Memory B cell (primary cell): ENCODE results near the gene DNAJA2.
"Not testable (repeated sequence)": the region's sequence is repeated elsewhere in the genome, so short reads cannot be mapped to it uniquely, and the experiment has no call there.

Experiments
- ATAC-seq: fragments of 150-1000 bp; cut with Tn5 transposase; 2 replicates; pipeline ENCODE4 v1.10.0; 2021; ENCODE audit warnings: low read depth, mild to moderate bottlenecking, moderate library complexity
- DNase-seq, 2 donors: peaks; one replicate each; pipeline ENCODE4 v3.0.0; 2022; ENCODE audit warnings: low spot score in 2 of 2
- H3K27ac Mint-ChIP-seq: one replicate; pipeline ENCODE4 v1.8.0; 2022; ENCODE audit warnings: mild to moderate bottlenecking, moderate library complexity, mixed read lengths
- H3K27me3 Mint-ChIP-seq: one replicate; pipeline ENCODE4 v1.8.0; 2022; ENCODE audit warnings: mixed read lengths
- H3K36me3 Mint-ChIP-seq: one replicate; pipeline ENCODE4 v1.8.0; 2022; ENCODE audit warnings: mild to moderate bottlenecking, mixed read lengths
- H3K4me1 Mint-ChIP-seq: one replicate; pipeline ENCODE4 v1.8.0; 2022; ENCODE audit warnings: mixed read lengths
- H3K4me3 Mint-ChIP-seq: one replicate; pipeline ENCODE4 v1.8.0; 2022; ENCODE audit warnings: mild to moderate bottlenecking, moderate library complexity, mixed read lengths
- H3K9me3 Mint-ChIP-seq: one replicate; pipeline ENCODE4 v1.8.0; 2022; ENCODE audit warnings: mixed read lengths

Gene DNAJA2

DNA sequence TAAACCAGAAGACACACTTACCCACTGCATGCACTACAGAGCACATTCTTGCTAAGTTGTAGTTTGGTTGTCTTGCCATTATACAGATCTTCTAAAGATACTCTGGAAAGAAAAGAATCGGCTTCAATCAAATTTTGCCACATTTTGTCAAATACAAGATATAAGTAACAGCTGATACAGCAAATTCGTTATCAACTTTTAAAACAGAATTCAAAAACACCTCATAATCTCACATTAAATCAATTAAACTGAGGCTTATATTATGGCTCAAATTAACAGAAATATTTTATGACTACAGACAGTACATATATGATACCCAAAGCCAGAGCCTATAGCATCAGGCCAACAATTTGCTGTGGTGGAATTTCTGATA, 5.4 kb downstream of the DNAJA2 start:
- no peaks in the 10 kb centered on the region for H3K27me3 Mint-ChIP-seq
- no peak overlapping the region for H3K27ac Mint-ChIP-seq

DNA sequence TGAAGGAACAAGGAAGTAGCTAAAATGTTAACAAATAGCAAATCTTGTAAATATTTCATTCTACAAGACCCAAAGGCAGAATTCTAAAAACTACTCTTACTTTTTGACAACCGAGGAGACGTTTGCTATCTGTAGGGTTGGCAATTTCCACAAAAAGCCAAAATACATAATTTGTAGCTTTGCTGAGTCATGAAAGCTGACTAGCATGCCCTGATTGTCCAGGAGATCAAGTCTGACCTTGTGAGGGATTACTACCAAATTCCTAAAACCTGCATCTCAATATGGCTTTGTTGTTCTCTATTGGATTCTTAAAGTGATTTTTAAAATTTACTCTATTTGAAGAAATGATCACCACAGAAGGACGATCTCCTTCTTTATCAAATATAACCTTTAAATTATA, 10.8 kb downstream of the DNAJA2 start:
- Mint-ChIP-seq H3K4me1 (peaks cover 13% of the 10 kb centered on the region), H3K9me3 (no peaks in the 10 kb centered on the region), H3K4me3 (no peak overlapping the region), H3K27ac (peak overlapping the region; percentile 86), H3K27me3 (no peaks in the 10 kb centered on the region), H3K36me3 (peaks cover 37% of the 10 kb centered on the region)
- DNase-seq (no peak), ATAC-seq (no peak)

More for the DNA sequence above, 5.4 kb downstream of the DNAJA2 start:
- Mint-ChIP-seq H3K4me3 (no peak overlapping the region), H3K4me1 (peaks cover 14% of the 10 kb centered on the region), H3K36me3 (peaks cover 25% of the 10 kb centered on the region), H3K9me3 (no peaks in the 10 kb centered on the region)
- DNase-seq (no peak), ATAC-seq (no peak)

DNA sequence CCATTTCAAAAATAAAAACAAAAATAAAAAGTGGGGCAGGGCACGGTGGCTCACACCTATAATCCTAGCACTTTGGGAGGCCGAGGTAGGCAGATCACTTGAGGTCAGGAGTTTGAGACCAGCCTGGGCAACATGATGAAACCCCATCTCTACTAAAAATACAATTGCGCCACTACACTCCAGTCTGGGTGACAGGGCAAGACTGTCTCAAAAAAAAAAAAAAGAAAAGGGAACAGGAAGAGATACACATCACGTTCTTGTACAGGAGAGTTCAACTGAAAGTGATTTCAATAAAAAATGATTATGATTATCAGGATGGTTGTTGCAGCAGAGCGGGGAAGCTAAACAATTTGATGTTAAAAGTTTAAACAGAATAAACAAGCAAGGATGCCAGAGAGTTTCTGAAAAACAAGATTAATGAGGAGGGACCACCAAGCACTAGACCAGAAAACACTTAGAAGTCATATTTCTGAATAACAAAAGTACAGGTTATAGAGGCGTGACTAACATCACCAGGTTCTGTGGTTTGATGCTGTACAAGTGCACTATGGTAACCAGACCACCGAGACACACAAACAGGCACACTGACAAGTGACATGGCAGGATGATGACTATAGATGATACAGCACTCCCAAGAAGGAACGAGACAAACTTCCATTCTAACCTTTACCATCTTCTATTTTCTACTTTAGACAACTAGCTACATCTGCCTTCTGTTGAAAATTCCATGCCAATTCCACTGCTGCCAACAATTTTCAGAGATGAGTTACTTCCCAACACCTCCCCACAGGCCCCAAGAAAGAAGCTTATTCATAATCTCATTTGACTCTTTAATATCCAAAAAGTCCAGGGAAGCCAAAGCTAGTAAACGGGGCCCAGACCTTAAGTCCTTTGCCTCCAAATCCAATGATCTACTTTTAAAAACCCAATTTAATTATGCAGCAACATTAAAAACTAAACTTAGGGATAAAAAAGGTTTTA, 11.8 kb downstream of the DNAJA2 start:
- Mint-ChIP-seq H3K27ac (peak overlapping the region; percentile 86), H3K4me3 (no peak overlapping the region), H3K27me3 (no peaks in the 10 kb centered on the region), H3K36me3 (peaks cover 31% of the 10 kb centered on the region), H3K4me1 (peaks cover 13% of the 10 kb centered on the region), H3K9me3 (no peaks in the 10 kb centered on the region)
- DNase-seq (no peak), ATAC-seq (peak; percentile 86)

DNA sequence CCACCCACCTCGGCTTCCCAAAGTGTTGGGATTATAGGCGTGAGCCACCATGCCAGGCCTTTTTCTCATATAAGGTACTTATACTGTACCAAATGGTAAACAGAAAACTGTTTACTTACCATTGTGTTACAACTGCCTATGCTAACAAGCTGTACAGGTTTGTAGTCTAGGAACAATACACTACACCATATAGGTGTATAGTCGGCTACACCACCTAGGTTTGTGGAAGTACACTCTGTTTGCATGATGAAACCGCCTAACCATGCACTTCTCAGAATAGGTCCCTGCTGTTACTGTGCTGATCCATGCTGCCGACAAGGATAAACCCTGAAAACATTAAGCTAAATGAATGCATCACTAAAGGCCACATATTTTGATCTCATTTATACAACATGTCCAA, 18.9 kb downstream of the DNAJA2 start:
- Mint-ChIP-seq H3K36me3 (peaks cover 14% of the 10 kb centered on the region), H3K9me3 (no peaks in the 10 kb centered on the region), H3K4me3 (no peak overlapping the region), H3K27me3 (no peaks in the 10 kb centered on the region), H3K4me1 (no peaks in the 10 kb centered on the region), H3K27ac (no peak overlapping the region)
- ATAC-seq, result no peak
- DNase-seq, result no peak

DNA sequence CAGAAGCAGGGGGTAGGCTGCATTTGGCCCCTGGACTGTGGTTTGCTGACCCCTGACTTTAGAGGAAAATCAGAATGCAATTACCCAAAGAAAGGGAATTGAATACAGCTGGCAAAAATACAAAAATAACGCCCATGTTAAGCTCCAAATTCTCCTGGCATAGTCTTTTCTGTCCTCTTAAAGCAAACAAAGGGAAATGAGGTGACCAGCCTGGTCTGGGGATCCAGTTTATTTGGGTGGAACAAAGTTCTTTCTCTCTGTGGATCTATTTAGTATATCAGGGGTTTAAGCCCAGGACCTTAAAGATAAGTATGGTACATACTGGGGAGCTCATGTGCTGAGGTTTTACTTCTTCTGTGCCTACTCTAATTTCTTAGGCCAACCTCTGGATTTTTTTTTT, 23.5 kb downstream of the DNAJA2 start:
- no peak for DNase-seq
- Mint-ChIP-seq H3K36me3 (peaks cover 4% of the 10 kb centered on the region), H3K9me3 (no peaks in the 10 kb centered on the region), H3K27ac (no peak overlapping the region), H3K4me1 (peaks cover 3% of the 10 kb centered on the region), H3K4me3 (no peak overlapping the region), H3K27me3 (no peaks in the 10 kb centered on the region)
- no peak for ATAC-seq

DNA sequence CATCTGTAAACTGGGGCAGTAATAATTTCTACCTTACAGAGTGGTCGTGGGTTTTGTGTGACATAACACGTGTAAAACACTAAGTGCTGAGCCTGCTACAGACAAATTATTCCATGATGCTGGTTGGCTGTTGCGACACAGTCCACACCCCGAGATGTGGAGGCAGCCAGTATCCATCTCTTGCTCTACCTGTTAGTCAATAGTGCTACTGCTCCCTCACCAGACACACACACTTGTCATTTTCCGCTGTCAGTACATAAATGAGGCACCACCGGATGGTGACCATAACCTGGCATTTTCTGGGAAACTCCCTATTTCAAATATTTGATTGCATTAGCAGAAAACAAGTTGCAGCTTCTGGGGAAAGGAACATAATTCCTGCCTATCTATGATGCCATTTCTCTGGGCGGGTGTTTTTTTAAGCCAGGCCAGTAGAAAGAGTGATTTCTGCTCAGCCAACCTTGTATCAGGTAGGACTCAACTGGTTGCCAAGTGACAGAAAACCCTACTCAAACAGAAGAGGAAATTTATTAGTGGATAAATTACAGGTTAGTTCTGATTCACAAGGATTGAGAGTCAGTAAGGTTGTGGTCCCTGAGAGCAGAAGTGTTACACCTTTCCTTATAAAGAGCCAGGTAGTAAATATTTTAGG, 24.1 kb downstream of the DNAJA2 start:
- Mint-ChIP-seq H3K36me3 (no peaks in the 10 kb centered on the region), H3K27ac (no peak overlapping the region), H3K27me3 (no peaks in the 10 kb centered on the region), H3K9me3 (no peaks in the 10 kb centered on the region), H3K4me1 (peaks cover 3% of the 10 kb centered on the region), H3K4me3 (no peak overlapping the region)
- no peak for DNase-seq
- ATAC-seq, result peak; percentile 47

DNA sequence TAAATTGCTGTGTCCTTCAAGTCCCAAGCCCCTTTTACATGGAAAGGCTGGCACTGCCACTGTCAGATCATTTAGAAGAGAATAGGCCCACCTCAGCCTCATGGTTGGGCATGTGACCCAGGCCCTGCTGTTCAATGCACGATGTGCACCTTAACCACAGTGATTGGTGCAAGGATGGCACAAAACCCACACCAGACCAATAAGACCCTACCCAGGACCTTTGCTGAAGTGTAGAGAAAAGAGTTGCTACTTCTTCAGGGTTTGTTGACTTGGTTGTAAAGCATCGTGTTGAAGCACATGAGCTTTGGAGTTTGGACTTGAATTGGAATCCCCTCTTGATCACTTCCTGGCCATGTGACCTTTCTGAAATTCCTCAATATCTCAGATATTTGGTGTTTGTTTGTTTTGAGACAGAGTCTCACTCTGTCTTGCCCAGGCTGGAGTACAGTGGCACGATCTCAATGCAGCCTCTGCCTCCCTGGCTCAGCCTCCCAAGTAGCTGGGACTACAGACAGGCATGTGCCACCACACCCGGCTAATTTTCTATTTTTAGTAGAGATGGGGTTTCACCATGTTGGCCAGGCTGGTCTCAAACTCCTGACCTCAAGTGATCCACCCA, 24.8 kb downstream of the DNAJA2 start:
- H3K36me3 Mint-ChIP-seq, result no peaks in the 10 kb centered on the region
- no peak for DNase-seq
- no peaks in the 10 kb centered on the region for H3K27me3 Mint-ChIP-seq
- no peak overlapping the region for H3K27ac Mint-ChIP-seq
- peaks cover 3% of the 10 kb centered on the region for H3K4me1 Mint-ChIP-seq
- H3K4me3 Mint-ChIP-seq, result no peak overlapping the region
- ATAC-seq, result no peak
- H3K9me3 Mint-ChIP-seq, result no peaks in the 10 kb centered on the region

DNA sequence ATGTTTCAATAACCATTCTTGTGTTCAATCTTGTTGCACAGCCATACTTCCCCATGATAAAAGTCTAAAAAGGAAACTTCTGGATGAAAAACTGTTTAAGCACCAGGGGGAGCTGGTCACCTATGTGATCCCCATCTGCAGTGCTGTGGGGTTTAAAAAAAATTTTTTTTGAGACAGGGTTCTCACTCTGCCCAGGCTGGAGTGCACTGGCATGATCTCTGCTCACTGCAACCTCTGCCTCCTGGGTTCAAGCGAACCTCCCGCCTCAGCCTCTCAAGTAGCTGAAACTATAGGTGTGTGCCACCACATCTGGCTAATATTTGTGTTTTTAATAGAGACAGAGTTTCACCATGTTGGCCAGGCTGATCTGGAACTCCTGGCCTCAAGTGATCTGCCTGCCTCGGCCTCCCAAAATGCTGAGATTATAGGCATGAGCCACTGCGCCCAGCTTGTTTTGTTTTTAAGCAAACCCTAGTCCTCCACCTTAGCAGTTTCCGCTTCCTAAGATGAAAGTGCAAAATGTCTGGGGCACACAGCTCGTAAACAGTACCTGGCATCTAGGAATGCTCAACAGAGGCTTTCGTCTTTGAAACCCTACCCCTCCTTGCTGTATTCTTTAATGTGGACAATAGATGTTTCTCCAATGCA, 25.4 kb downstream of the DNAJA2 start:
- Mint-ChIP-seq H3K27me3 (no peaks in the 10 kb centered on the region), H3K4me3 (no peak overlapping the region), H3K4me1 (peaks cover 3% of the 10 kb centered on the region), H3K36me3 (no peaks in the 10 kb centered on the region), H3K9me3 (no peaks in the 10 kb centered on the region), H3K27ac (no peak overlapping the region)
- peak; percentile 86 for ATAC-seq
- DNase-seq, result peak; percentile 25 to 56

DNA sequence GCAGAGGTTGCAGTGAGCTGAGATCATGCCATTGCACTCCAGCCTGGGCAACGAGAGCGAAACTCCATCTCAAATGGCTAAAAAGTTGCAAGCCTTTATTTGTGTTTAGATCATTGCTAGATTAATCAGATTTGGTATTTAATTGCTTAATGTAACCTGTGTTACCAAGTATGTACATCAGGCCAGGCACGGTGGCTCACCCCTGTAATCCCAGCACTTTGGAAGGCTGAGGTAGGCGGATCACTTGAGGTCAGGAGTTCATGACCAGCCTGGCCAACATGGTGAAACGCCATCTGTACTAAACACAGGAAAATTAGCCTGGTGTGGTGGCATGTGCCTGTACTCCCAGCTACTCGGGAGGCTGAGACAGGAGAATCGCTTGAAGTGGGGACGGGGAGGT, 28.8 kb downstream of the DNAJA2 start:
- H3K9me3 Mint-ChIP-seq, H3K4me3 Mint-ChIP-seq, H3K27me3 Mint-ChIP-seq, H3K27ac Mint-ChIP-seq, H3K36me3 Mint-ChIP-seq, DNase-seq, H3K4me1 Mint-ChIP-seq, ATAC-seq: not testable (repeated sequence)

DNA sequence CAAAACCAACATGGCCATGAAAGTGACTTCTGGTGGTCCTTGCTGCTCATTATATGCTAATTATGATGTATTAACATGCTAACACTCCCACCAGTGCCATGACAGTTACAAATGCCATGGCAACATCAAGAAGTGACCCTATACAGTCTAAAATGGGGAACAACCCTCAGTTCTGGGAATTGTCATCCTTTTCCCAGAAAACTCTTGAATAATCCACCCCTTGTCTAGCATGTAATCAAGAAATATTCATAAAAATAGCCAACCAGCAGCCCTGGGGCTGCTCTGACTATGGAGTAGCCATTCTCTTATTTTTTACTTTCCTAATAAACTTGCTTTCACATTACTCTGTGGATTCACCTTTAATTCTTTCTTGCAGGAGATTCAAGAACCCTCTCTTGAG, 35.9 kb downstream of the DNAJA2 start:
- DNase-seq (no peak), ATAC-seq (no peak)
- no peak overlapping the region for H3K27ac Mint-ChIP-seq
- no peaks in the 10 kb centered on the region for H3K27me3 Mint-ChIP-seq
- H3K4me1 Mint-ChIP-seq, result peaks cover 6% of the 10 kb centered on the region
- no peaks in the 10 kb centered on the region for H3K36me3 Mint-ChIP-seq
- no peaks in the 10 kb centered on the region for H3K9me3 Mint-ChIP-seq
- H3K4me3 Mint-ChIP-seq, result no peak overlapping the region

DNA sequence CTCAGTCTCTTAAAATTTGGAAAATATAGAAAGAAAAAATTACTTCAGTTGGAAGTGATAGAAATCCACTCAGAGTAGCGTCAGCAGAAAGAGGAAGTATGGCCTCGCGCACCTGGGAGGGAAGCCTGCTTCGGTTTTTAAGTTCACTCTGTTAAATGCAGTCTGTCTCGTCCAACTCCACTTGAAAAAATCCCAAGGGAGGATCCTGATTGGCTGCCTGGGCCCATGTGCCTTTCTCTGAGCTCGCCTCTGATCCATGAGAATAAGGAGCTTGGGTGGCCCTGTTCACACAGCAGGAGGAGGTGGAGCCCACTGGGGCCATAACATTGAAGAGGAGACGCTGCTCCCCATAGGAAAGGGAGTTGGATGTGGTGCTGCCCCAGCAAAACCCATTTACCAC, 40.7 kb downstream of the DNAJA2 start:
- peaks cover 1% of the 10 kb centered on the region for H3K36me3 Mint-ChIP-seq
- peak overlapping the region; percentile 49 for H3K27ac Mint-ChIP-seq
- ATAC-seq, result peak; percentile 89
- no peaks in the 10 kb centered on the region for H3K27me3 Mint-ChIP-seq
- DNase-seq, result peak; percentile 35 to 41
- H3K9me3 Mint-ChIP-seq, result no peaks in the 10 kb centered on the region
- H3K4me3 Mint-ChIP-seq, result peak overlapping the region; percentile 71
- H3K4me1 Mint-ChIP-seq, result peaks cover 6% of the 10 kb centered on the region

DNA sequence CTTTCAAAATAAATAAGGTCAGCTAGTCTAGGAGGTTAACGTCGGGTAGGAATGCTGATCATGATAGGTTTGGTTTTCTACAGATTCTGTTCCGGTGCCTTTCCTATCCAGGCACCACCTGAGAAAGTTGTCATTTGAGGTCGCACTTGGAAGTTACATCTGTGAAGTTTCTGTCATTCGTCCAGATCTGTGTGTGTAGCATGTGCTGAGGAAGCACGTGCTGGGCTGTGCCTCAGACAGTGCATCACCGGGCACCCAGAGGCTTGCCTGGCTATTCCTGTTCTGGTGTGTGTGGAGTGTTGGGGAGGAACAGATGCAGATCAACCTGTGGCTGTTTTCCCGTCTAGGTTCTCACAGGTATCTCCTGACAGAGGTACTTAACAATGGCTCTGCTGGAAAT, 42.6 kb downstream of the DNAJA2 start:
- Mint-ChIP-seq H3K27me3 (no peaks in the 10 kb centered on the region), H3K36me3 (peaks cover 1% of the 10 kb centered on the region), H3K4me3 (no peak overlapping the region), H3K4me1 (peaks cover 6% of the 10 kb centered on the region), H3K27ac (no peak overlapping the region), H3K9me3 (no peaks in the 10 kb centered on the region)
- ATAC-seq, result no peak
- DNase-seq, result no peak

DNA sequence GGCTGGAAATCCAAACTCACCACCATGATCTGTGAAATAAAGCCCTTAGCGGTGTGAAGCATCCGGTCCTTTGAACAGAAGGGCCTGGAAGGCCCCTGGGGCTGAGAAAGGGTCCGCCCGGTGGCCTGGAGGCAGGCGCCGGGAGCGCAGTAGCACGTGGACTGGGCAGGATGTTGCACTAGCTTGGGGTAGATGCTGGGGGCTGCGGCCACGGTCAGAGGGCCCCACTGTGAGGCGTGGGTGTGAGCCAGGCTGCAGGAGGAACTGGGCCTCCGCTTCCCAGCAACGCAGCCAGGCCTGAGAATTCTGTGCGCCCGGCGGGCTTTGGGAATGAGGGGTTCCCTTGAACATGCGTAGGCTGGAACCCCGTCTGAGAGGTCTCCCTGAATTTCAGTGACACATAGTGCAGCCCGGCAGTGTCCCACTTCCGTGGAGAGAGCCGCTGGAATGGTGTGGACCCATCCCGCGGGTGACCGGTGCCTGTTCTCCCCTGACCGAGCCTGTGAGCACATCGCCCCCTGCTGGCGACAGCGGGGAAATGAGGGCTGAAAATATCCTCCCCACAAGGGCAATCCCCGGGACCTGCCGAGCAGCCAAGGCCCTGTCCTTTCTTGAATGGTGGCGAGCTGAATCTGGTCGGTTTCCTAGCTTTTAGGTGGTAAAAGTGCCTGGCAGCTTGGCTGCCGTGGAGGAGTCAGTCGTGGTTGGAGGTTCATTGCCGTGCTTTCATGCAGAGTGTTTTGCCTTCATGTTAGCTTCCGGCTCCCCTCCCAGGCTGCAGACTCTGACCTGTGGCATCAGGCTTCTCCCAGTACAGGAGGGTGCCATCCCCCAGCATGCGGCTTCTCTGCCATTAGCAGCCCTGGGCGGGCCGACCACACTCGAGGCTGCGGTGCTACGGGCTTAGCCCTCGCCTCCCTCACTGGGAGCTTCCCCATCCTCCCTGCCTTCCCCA, 43.8 kb downstream of the DNAJA2 start:
- no peak overlapping the region for H3K27ac Mint-ChIP-seq
- H3K4me3 Mint-ChIP-seq, result no peak overlapping the region
- ATAC-seq, result peak; percentile 72
- H3K4me1 Mint-ChIP-seq, result peaks cover 6% of the 10 kb centered on the region
- H3K9me3 Mint-ChIP-seq, result no peaks in the 10 kb centered on the region
- H3K27me3 Mint-ChIP-seq, result no peaks in the 10 kb centered on the region
- DNase-seq, result peak; percentile 73 to 75
- H3K36me3 Mint-ChIP-seq, result peaks cover 1% of the 10 kb centered on the region
